H9 (cell line): ENCODE measurements around the gene ARL11. TPM values are rescaled to one million over a fixed set of nuclear protein-coding genes. Genes with fewer than 3 reads are reported as not detected.

Experiments
- DNase-seq: peaks from one replicate; pipeline ENCODE4 v3.0.0-alpha.2; 2017
- H2AFZ ChIP-seq: one replicate; pipeline ENCODE4 v1.6.1; 2013; ENCODE audit warnings: mild to moderate bottlenecking, low read length, control low read depth, moderate library complexity
- H2AK5ac ChIP-seq: 2 replicates; pipeline ENCODE4 v1.6.1; 2013; ENCODE audit warnings: low read length, control low read depth, mixed read lengths; ENCODE audit not compliant: insufficient read length
- H2BK120ac ChIP-seq: one replicate; pipeline ENCODE4 v1.6.1; 2013; ENCODE audit warnings: low read depth, mild to moderate bottlenecking, low read length, control low read depth, inconsistent platforms; ENCODE audit not compliant: poor library complexity, severe bottlenecking
- H2BK12ac ChIP-seq: 2 replicates; pipeline ENCODE4 v1.6.1; 2013; ENCODE audit warnings: low read length, control low read depth, mixed read lengths, low read depth; ENCODE audit not compliant: insufficient read length
- H2BK15ac ChIP-seq: 2 replicates; pipeline ENCODE4 v1.6.1; 2013; ENCODE audit warnings: low read depth, low read length, control low read depth
- H2BK20ac ChIP-seq: one replicate; pipeline ENCODE4 v1.6.1; 2013; ENCODE audit warnings: low read depth, mild to moderate bottlenecking, low read length, control low read depth, inconsistent platforms; ENCODE audit not compliant: poor library complexity, severe bottlenecking
- H2BK5ac ChIP-seq: 2 replicates; pipeline ENCODE4 v1.6.1; 2013; ENCODE audit warnings: low read length, control low read depth, mixed read lengths; ENCODE audit not compliant: insufficient read length
- H3K14ac ChIP-seq: 2 replicates; pipeline ENCODE4 v1.6.1; 2013; ENCODE audit warnings: low read length, control low read depth; ENCODE audit not compliant: insufficient read depth
- H3K18ac ChIP-seq: 2 replicates; pipeline ENCODE4 v1.6.1; 2013; ENCODE audit warnings: low read depth, mild to moderate bottlenecking, mixed read lengths, low read length, control low read depth; ENCODE audit not compliant: insufficient read length
- H3K23ac ChIP-seq: 2 replicates; pipeline ENCODE4 v1.6.1; 2013; ENCODE audit warnings: low read length, control low read depth, mixed read lengths, low read depth; ENCODE audit not compliant: insufficient read length
- H3K23me2 ChIP-seq: 2 replicates; pipeline ENCODE4 v1.6.1; 2013; ENCODE audit warnings: low read depth, mild to moderate bottlenecking, mixed read lengths, low read length, control low read depth; ENCODE audit not compliant: insufficient read length, poor library complexity, severe bottlenecking
- H3K27ac ChIP-seq: 2 replicates; pipeline ENCODE4 v1.5.1; 2013; ENCODE audit warnings: low read length, control low read depth, mixed read lengths, low read depth; ENCODE audit not compliant: insufficient read length
- H3K27me3 ChIP-seq: 2 replicates; pipeline ENCODE4 v1.6.1; 2013; ENCODE audit warnings: low read length, control low read depth, inconsistent platforms; ENCODE audit not compliant: insufficient read depth
- H3K4ac ChIP-seq: 2 replicates; pipeline ENCODE4 v1.6.1; 2013; ENCODE audit warnings: low read depth, mild to moderate bottlenecking, control low read depth, inconsistent platforms, low read length, moderate library complexity
- H3K4me1 ChIP-seq: 2 replicates; pipeline ENCODE4 v1.6.1; 2013; ENCODE audit warnings: low read length, control low read depth, inconsistent platforms; ENCODE audit not compliant: insufficient read depth
- H3K4me2 ChIP-seq: 2 replicates; pipeline ENCODE4 v1.6.1; 2013; ENCODE audit warnings: low read length, control low read depth, mixed read lengths; ENCODE audit not compliant: insufficient read length, insufficient read depth
- H3K56ac ChIP-seq: 2 replicates; pipeline ENCODE4 v1.6.1; 2013; ENCODE audit warnings: low read depth, mild to moderate bottlenecking, mixed read lengths, low read length, control low read depth; ENCODE audit not compliant: insufficient read length
- H3K79me1 ChIP-seq: 2 replicates; pipeline ENCODE4 v1.6.1; 2013; ENCODE audit warnings: low read depth, mild to moderate bottlenecking, moderate library complexity, low read length, control low read depth, inconsistent platforms; ENCODE audit not compliant: insufficient read depth, poor library complexity, severe bottlenecking
- H3K79me2 ChIP-seq: 2 replicates; pipeline ENCODE4 v1.6.1; 2013; ENCODE audit warnings: low read length, control low read depth, inconsistent platforms; ENCODE audit not compliant: insufficient read depth
- H3K9ac ChIP-seq: 2 replicates; pipeline ENCODE4 v1.6.1; 2013; ENCODE audit warnings: low read length, control low read depth, mixed read lengths; ENCODE audit not compliant: insufficient read length; ENCODE audit errors: extremely low read depth
- H3K9me3 ChIP-seq: one replicate; pipeline ENCODE4 v1.6.1; 2013; ENCODE audit warnings: low read depth, low read length, inconsistent platforms; ENCODE audit not compliant: control insufficient read depth
- H3T11ph ChIP-seq: one replicate; pipeline ENCODE4 v1.6.1; 2013; ENCODE audit warnings: mild to moderate bottlenecking, low read length, control low read depth, inconsistent platforms
- H4K20me1 ChIP-seq: one replicate; pipeline ENCODE4 v1.6.1; 2013; ENCODE audit not compliant: control insufficient read depth, insufficient read length, insufficient read depth
- H4K5ac ChIP-seq: 2 replicates; pipeline ENCODE4 v1.6.1; 2013; ENCODE audit warnings: low read depth, mild to moderate bottlenecking, mixed read lengths, low read length, control low read depth; ENCODE audit not compliant: insufficient read length
- H4K8ac ChIP-seq: replicated peaks from 2 replicates; pipeline ENCODE4 v1.6.1; 2013; ENCODE audit warnings: low read length, control low read depth, mixed read lengths, low read depth; ENCODE audit not compliant: insufficient read length
- H4K91ac ChIP-seq: 2 replicates; pipeline ENCODE4 v1.6.1; 2013; ENCODE audit warnings: low read depth, mild to moderate bottlenecking, moderate library complexity, mixed read lengths, low read length, control low read depth; ENCODE audit not compliant: insufficient read length
- H3K27ac Mint-ChIP-seq, 3 experiments: 2 replicates in 2 of 3; 3 replicates in 1 of 3; pipeline ENCODE4 v1.8.0; 2020 to 2021; ENCODE audit warnings: mixed read lengths in 3 of 3, mild to moderate bottlenecking in 1 of 3, moderate library complexity in 1 of 3
- H3K27me3 Mint-ChIP-seq: 2 replicates; pipeline ENCODE4 v1.8.0; 2021; ENCODE audit warnings: low read depth, mild to moderate bottlenecking, moderate library complexity, mixed read lengths
- H3K36me3 Mint-ChIP-seq, 3 experiments: 2 replicates in 2 of 3; 3 replicates in 1 of 3; pipeline ENCODE4 v1.8.0; 2020 to 2021; ENCODE audit warnings: low read depth in 3 of 3, mixed read lengths in 3 of 3; ENCODE audit not compliant: insufficient read depth in 1 of 3
- H3K4me1 Mint-ChIP-seq, 2 experiments: 2 replicates each; pipeline ENCODE4 v1.8.0; 2020; ENCODE audit warnings: mixed read lengths in 2 of 2
- H3K4me3 Mint-ChIP-seq, 2 experiments: 2 replicates in 1 of 2; 3 replicates in 1 of 2; pipeline ENCODE4 v1.8.0; 2020 to 2021; ENCODE audit warnings: mild to moderate bottlenecking in 2 of 2, mixed read lengths in 2 of 2, moderate library complexity in 1 of 2
- H3K9me3 Mint-ChIP-seq, 2 experiments: 2 replicates in 1 of 2; 3 replicates in 1 of 2; pipeline ENCODE4 v1.8.0; 2020; ENCODE audit warnings: mild to moderate bottlenecking in 2 of 2, mixed read lengths in 2 of 2, moderate library complexity in 1 of 2
- WGBS: extraction: QIAGEN DNeasy Blood & Tissue Kit; methylation state at CpG from one replicate; pipeline ENCODE4 v1.1.7; 2013; ENCODE audit warnings: missing lambda C conversion rate, low lambda C conversion rate, mixed read lengths; ENCODE audit not compliant: insufficient read length; ENCODE audit errors: extremely low coverage; 5-methylcytosine and 5-hydroxymethylcytosine counted together
- total RNA-seq: library from RNA; stranded (reverse); gene quantifications from 2 replicates; pipeline ENCODE4 v1.2.1, GENCODE V29; 2021
- TF ChIP-seq, protein P1 (sequence below): fragments of 200-600 bp; sonication (generic); conservative IDR thresholded peaks from 3 replicates; pipeline ENCODE4 v1.8.0; 2021; ENCODE audit warnings: antibody characterized with exemption, mild to moderate bottlenecking

ARL11 gene
- total RNA-seq, 1 experiment from 2014 or later = 0.42 TPM

DNA sequence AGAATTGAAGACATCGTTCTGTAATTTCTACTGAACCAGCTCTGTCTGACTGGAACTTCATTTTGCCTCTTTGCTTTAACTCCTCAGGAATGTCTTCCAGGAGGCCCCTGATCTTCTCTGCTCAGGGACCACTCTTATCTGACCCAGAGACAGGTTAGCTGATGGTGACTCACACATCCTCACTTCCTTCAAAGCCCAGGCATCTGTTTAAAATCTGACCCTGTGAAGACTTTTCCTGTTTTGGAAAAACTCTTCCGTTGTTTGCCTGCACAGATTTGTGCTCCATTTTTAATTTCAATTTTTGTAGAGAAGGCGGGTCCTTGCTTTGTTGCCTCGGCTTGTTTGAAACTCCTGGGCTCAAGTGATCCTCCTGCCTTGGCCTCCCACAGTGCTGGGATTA is 1.6 kb downstream of the ARL11 start:
- Mint-ChIP-seq H3K36me3 (no peaks in the 10 kb centered on the region), H3K4me1 (peaks cover 10 to 28% of the 10 kb centered on the region in 2 experiments), H3K27me3 (peaks cover 2% of the 10 kb centered on the region), H3K9me3 (no peaks in the 10 kb centered on the region), H3K27ac (no peak overlapping the region), H3K4me3 (no peak overlapping the region)
- Histone ChIP-seq H2BK15ac (no peak overlapping the region), H3K14ac (no peak overlapping the region), H3K23me2 (no peaks in the 10 kb centered on the region), H3K4me1 (peaks cover 2% of the 10 kb centered on the region), H3K56ac (no peak overlapping the region), H2BK120ac (no peak overlapping the region), H2BK12ac (no peak overlapping the region), H3K79me1 (no peaks in the 10 kb centered on the region), H4K8ac (no peak overlapping the region), H3K27ac (no peak overlapping the region), H3K4ac (no peak overlapping the region), H3K79me2 (no peaks in the 10 kb centered on the region), H4K91ac (no peak overlapping the region), H3K4me2 (no peak overlapping the region), H3K9ac (no peak overlapping the region), H3T11ph (no peak overlapping the region), H3K9me3 (no peaks in the 10 kb centered on the region), H2BK20ac (no peak overlapping the region), H4K20me1 (no peaks in the 10 kb centered on the region), H2BK5ac (no peak overlapping the region), H2AFZ (no peak overlapping the region), H3K18ac (no peak overlapping the region), H2AK5ac (no peak overlapping the region), H3K27me3 (no peaks in the 10 kb centered on the region), H4K5ac (no peak overlapping the region), H3K23ac (no peak overlapping the region)
- no peak for DNase-seq
- no CpG with 5 or more reads among the region's 4 CpGs for WGBS
- TF ChIP-seq, protein P1, sequence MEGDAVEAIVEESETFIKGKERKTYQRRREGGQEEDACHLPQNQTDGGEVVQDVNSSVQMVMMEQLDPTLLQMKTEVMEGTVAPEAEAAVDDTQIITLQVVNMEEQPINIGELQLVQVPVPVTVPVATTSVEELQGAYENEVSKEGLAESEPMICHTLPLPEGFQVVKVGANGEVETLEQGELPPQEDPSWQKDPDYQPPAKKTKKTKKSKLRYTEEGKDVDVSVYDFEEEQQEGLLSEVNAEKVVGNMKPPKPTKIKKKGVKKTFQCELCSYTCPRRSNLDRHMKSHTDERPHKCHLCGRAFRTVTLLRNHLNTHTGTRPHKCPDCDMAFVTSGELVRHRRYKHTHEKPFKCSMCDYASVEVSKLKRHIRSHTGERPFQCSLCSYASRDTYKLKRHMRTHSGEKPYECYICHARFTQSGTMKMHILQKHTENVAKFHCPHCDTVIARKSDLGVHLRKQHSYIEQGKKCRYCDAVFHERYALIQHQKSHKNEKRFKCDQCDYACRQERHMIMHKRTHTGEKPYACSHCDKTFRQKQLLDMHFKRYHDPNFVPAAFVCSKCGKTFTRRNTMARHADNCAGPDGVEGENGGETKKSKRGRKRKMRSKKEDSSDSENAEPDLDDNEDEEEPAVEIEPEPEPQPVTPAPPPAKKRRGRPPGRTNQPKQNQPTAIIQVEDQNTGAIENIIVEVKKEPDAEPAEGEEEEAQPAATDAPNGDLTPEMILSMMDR = no peak
